Measurements from ENCODE around the gene NFS1.
"Not testable (repeated sequence)": the region's sequence is repeated elsewhere in the genome, so short reads cannot be mapped to it uniquely, and the experiment has no call there.

The NFS1 gene

GRCh38 chr20:35699127-35699956 is at the start of gene NFS1, which contains the start of gene ROMO1:
NFS1 (minus strand) TSS chr20:35699352; CDS start chr20:35699288, 64 bp downstream.
ROMO1 (plus strand) TSS chr20:35699405; CDS start chr20:35699633, 228 bp downstream.
- peak; percentile 45 for DNase-seq

- DNase-seq: not testable (repeated sequence)
These were observed 45.3 kb upstream of the NFS1 start for GRCh38 chr20:35744492-35744841.

- no peak for DNase-seq
These were observed 44.7 kb upstream of the NFS1 start for GRCh38 chr20:35743693-35744491.

GRCh38 chr20:35742741-35743523 is 43.8 kb upstream of the NFS1 start:
- DNase-seq: peak; percentile 53

- DNase-seq: peak; percentile 100
These were observed 43.0 kb upstream of the NFS1 start, which contains the start of gene RBM39 for GRCh38 chr20:35741892-35742740. RBM39 (minus strand) TSS chr20:35742260; CDS start chr20:35740874, 1,386 bp downstream.

GRCh38 chr20:35739294-35740163 is 40.4 kb upstream of the NFS1 start:
- DNase-seq: no peak

- no peak for DNase-seq
These were observed 39.4 kb upstream of the NFS1 start for GRCh38 chr20:35738410-35739179.

GRCh38 chr20:35737865-35738333 is 38.7 kb upstream of the NFS1 start:
- DNase-seq: no peak

- no peak for DNase-seq
These were observed 36.8 kb upstream of the NFS1 start for GRCh38 chr20:35735826-35736470.

- DNase-seq: no peak
These were observed 35.9 kb upstream of the NFS1 start for GRCh38 chr20:35734777-35735649.

GRCh38 chr20:35734374-35734773 is 35.2 kb upstream of the NFS1 start:
- no peak for DNase-seq

GRCh38 chr20:35732644-35732982 is 33.5 kb upstream of the NFS1 start:
- no peak for DNase-seq

GRCh38 chr20:35731862-35732643 is 32.9 kb upstream of the NFS1 start:
- DNase-seq: no peak

- no peak for DNase-seq
These were observed 32.3 kb upstream of the NFS1 start for GRCh38 chr20:35731469-35731788.

- DNase-seq: no peak
These were observed 31.7 kb upstream of the NFS1 start for GRCh38 chr20:35730583-35731468.

GRCh38 chr20:35729836-35730582 is 30.9 kb upstream of the NFS1 start:
- DNase-seq: no peak

Measured in NCI-H2029 treated with DMSO at 0.1 percent for 48 hours (cell line).